OCI-LY1 (cell line): ENCODE data around the gene PARVA.

Experiments used
- H2AFZ ChIP-seq: fragments of 200-600 bp; sonication (generic), shearing (Covaris generic); 2 replicates; pipeline ENCODE4 v1.6.0; 2014; ENCODE audit warnings: antibody characterized with exemption, mild to moderate bottlenecking, low read length
- H3F3A ChIP-seq: fragments of 200-600 bp; sonication (generic), shearing (Covaris generic); 2 replicates; pipeline ENCODE4 v1.6.0; 2014; ENCODE audit warnings: mild to moderate bottlenecking, antibody characterized with exemption, low read length, moderate library complexity; ENCODE audit not compliant: insufficient read depth
- H3K27ac ChIP-seq: fragments of 200-600 bp; sonication (generic); 2 replicates; pipeline ENCODE4 v1.5.1; 2014; ENCODE audit warnings: low read length, mixed run types, mild to moderate bottlenecking, low read depth; ENCODE audit not compliant: poor library complexity, severe bottlenecking
- H3K27me3 ChIP-seq: fragments of 200-600 bp; sonication (generic); 2 replicates; pipeline ENCODE4 v1.6.0; 2014; ENCODE audit warnings: antibody characterized with exemption, mild to moderate bottlenecking, low read length, moderate library complexity; ENCODE audit not compliant: insufficient read depth
- H3K36me3 ChIP-seq: fragments of 200-600 bp; sonication (generic); 2 replicates; pipeline ENCODE4 v1.6.1; 2014; ENCODE audit warnings: mild to moderate bottlenecking, antibody characterized with exemption, low read length, moderate library complexity, mixed read lengths; ENCODE audit not compliant: insufficient read depth
- H3K4me1 ChIP-seq: fragments of 200-600 bp; sonication (generic); 2 replicates; pipeline ENCODE4 v1.5.1; 2014; ENCODE audit warnings: mild to moderate bottlenecking, low read length, moderate library complexity; ENCODE audit not compliant: insufficient read depth, severe bottlenecking
- H3K4me2 ChIP-seq: fragments of 200-600 bp; sonication (generic), shearing (Covaris generic); 2 replicates; pipeline ENCODE4 v1.6.1; 2014; ENCODE audit warnings: low read length
- H3K4me3 ChIP-seq: fragments of 200-600 bp; sonication (generic); 2 replicates; pipeline ENCODE4 v1.5.1; 2014; ENCODE audit warnings: low read length, low read depth, mild to moderate bottlenecking, mixed read lengths; ENCODE audit not compliant: poor library complexity, severe bottlenecking
- H3K79me2 ChIP-seq: fragments of 200-600 bp; shearing (Covaris generic); 2 replicates; pipeline ENCODE4 v1.6.1; 2016; ENCODE audit warnings: mixed run types, low read length, mixed read lengths; ENCODE audit not compliant: insufficient read depth
- H3K9ac ChIP-seq: fragments of 200-600 bp; sonication (generic), shearing (Covaris generic); 2 replicates; pipeline ENCODE4 v1.6.1; 2014; ENCODE audit warnings: mild to moderate bottlenecking, low read length, mixed read lengths
- H3K9me2 ChIP-seq: fragments of 200-600 bp; sonication (generic), shearing (Covaris generic); 2 replicates; pipeline ENCODE4 v1.6.1; 2014; ENCODE audit warnings: low read depth, mild to moderate bottlenecking, low read length, mixed read lengths
- H3K9me3 ChIP-seq: fragments of 200-600 bp; shearing (Covaris generic); 2 replicates; pipeline ENCODE4 v1.6.1; 2014; ENCODE audit warnings: low read length, mixed read lengths
- H4K20me1 ChIP-seq: fragments of 200-600 bp; sonication (generic), shearing (Covaris generic); 2 replicates; pipeline ENCODE4 v1.6.0; 2016; ENCODE audit warnings: mild to moderate bottlenecking, low read length; ENCODE audit not compliant: insufficient read depth
- CTCF ChIP-seq: fragments of 200-600 bp; sonication (generic), shearing (Covaris generic); IDR thresholded peaks from 2 replicates; pipeline ENCODE4 v1.5.1; 2017; ENCODE audit warnings: mild to moderate bottlenecking, antibody characterized with exemption, low read length, moderate library complexity, mixed read lengths
- EZH2 ChIP-seq: fragments of 200-600 bp; sonication (generic), shearing (Covaris generic); IDR thresholded peaks from 2 replicates; pipeline ENCODE4 v1.8.0; 2017; ENCODE audit warnings: borderline replicate concordance, mixed run types, mild to moderate bottlenecking, antibody characterized with exemption, low read length, moderate library complexity, mixed read lengths

Gene PARVA

GRCh38 chr11:12461516-12461915 is 84.1 kb downstream of the PARVA start:
- Histone ChIP-seq H3K9me2 (no peaks in the 10 kb centered on the region), H4K20me1 (no peaks in the 10 kb centered on the region), H3K4me1 (no peaks in the 10 kb centered on the region), H3K9me3 (no peaks in the 10 kb centered on the region), H3F3A (no peaks in the 10 kb centered on the region), H3K36me3 (no peaks in the 10 kb centered on the region), H2AFZ (no peak overlapping the region; the same call in 1 of the 2 replicates), H3K27me3 (no peaks in the 10 kb centered on the region), H3K9ac (no peak overlapping the region), H3K4me3 (no peak overlapping the region), H3K4me2 (no peak overlapping the region), H3K27ac (no peak overlapping the region), H3K79me2 (no peaks in the 10 kb centered on the region)
- no peak for TF ChIP-seq CTCF
- TF ChIP-seq EZH2: no peak

GRCh38 chr11:12464303-12464702 is 86.9 kb downstream of the PARVA start:
- TF ChIP-seq CTCF (no peak), EZH2 (no peak)
- Histone ChIP-seq H3K4me3 (no peak overlapping the region), H3K4me2 (no peak overlapping the region), H3K9ac (no peak overlapping the region), H3K27me3 (no peaks in the 10 kb centered on the region), H3K9me2 (no peaks in the 10 kb centered on the region), H3K9me3 (no peaks in the 10 kb centered on the region), H3K4me1 (no peaks in the 10 kb centered on the region), H3K27ac (no peak overlapping the region), H3K79me2 (no peaks in the 10 kb centered on the region), H3K36me3 (no peaks in the 10 kb centered on the region), H4K20me1 (no peaks in the 10 kb centered on the region), H2AFZ (no peak overlapping the region), H3F3A (no peaks in the 10 kb centered on the region)

GRCh38 chr11:12465332-12465731 is 88.0 kb downstream of the PARVA start:
- TF ChIP-seq CTCF (no peak), EZH2 (no peak)
- H4K20me1 ChIP-seq: no peaks in the 10 kb centered on the region
- no peaks in the 10 kb centered on the region for H3F3A ChIP-seq
- no peak overlapping the region for H3K4me3 ChIP-seq
- H3K79me2 ChIP-seq: no peaks in the 10 kb centered on the region
- H3K27me3 ChIP-seq: no peaks in the 10 kb centered on the region
- H3K9me2 ChIP-seq: no peaks in the 10 kb centered on the region
- H3K9me3 ChIP-seq: no peaks in the 10 kb centered on the region
- no peak overlapping the region for H3K4me2 ChIP-seq
- H3K4me1 ChIP-seq: no peaks in the 10 kb centered on the region
- H3K27ac ChIP-seq: no peak overlapping the region
- H3K36me3 ChIP-seq: no peaks in the 10 kb centered on the region
- no peak overlapping the region for H2AFZ ChIP-seq
- no peak overlapping the region for H3K9ac ChIP-seq
